NT2/D1 (cell line): Measurements from ENCODE around the gene CNKSR3.

Experiments used
- DNase-seq: peaks from one replicate; pipeline ENCODE4 v3.0.0-alpha.2; 2011; ENCODE audit warnings: low read depth, low spot score
- H3K27me3 ChIP-seq: 2 replicates; pipeline ENCODE4 v1.6.0; 2011; ENCODE audit warnings: mild to moderate bottlenecking; ENCODE audit not compliant: insufficient read length, insufficient read depth
- H3K36me3 ChIP-seq: 2 replicates; pipeline ENCODE4 v1.6.1; 2011; ENCODE audit warnings: mild to moderate bottlenecking, low read length, mixed read lengths; ENCODE audit not compliant: insufficient read depth, insufficient read length
- H3K4me1 ChIP-seq: 2 replicates; pipeline ENCODE4 v1.5.1; 2011; ENCODE audit not compliant: insufficient read depth, insufficient read length
- H3K4me3 ChIP-seq: 2 replicates; pipeline ENCODE4 v1.5.1; 2011; ENCODE audit warnings: low read depth; ENCODE audit not compliant: insufficient read length
- H3K9ac ChIP-seq: 2 replicates; pipeline ENCODE4 v1.6.0; 2011; ENCODE audit warnings: low read depth; ENCODE audit not compliant: insufficient read length
- H3K9me3 ChIP-seq: 2 replicates; pipeline ENCODE4 v1.5.1; 2011; ENCODE audit warnings: mild to moderate bottlenecking, low read length; ENCODE audit not compliant: insufficient read depth
- SUZ12 ChIP-seq: IDR thresholded peaks from 2 replicates; pipeline ENCODE4 v1.6.1; 2011; ENCODE audit not compliant: insufficient read length, insufficient read depth; ENCODE audit errors: extremely low read depth
- YY1 ChIP-seq: IDR thresholded peaks from 2 replicates; pipeline ENCODE4 v1.6.1; 2011; ENCODE audit not compliant: insufficient read length, insufficient read depth
- ZNF274 ChIP-seq: IDR thresholded peaks from 2 replicates; pipeline ENCODE4 v1.6.1; 2011; ENCODE audit warnings: mild to moderate bottlenecking, low read depth, low read length

Gene CNKSR3

DNA sequence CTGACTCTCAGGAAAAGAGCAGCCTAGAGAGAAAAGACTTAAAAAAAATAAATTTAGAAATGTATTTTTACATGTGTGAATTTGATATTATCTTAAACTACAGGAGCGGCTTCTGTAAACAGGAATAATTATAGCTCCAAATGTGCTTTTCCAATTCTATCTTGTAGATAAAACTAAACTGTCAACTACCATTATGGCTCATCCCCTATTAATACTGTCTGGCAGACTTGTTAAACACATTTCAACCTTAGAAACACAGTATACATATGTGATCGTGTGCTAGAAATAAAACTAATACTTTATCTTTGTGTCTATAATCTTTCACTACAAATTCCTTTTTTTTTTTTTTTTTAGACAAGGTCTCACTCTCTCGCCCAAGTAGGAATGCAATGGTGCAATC lies 75.8 kb downstream of the CNKSR3 start:
- TF ChIP-seq YY1 = no peak
- TF ChIP-seq SUZ12 = no peak
- no peak for TF ChIP-seq ZNF274
- H3K36me3 ChIP-seq = peaks cover 6% of the 10 kb centered on the region

DNA sequence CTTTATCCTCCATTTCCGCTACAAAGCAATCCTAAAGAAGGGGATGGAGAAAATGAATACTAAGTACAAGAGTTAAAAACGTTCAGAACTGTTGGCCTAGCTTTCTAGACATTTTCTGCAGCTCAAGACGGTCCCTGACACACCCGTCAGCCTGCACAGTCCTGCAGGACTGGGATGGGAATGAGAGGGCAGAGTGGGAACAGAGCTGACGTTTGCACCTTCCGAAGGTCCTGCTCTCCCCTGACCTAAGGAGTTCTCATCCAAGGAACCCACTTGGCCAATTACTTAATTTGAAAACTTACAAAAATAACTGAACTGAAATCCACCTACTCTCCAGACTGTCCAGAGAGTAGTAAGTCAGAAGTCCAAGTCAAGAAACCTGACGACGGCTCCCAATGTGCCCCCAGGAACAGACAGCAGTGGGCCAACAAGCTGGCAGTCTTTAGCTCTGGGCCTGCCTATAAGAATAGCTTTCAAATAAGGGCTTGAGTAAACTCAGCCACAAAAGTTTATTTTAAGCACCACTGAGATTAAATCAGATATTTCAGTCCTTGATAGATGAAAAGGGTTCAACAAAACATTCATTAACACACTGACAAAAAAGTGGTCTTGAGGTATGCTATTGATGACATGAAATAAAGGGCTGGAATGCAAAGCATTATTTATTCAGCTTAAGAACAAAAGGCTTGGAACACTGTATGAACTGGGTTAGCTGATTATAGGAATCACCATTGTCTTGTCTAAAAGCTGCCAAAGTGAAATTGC lies 76.8 kb downstream of the CNKSR3 start:
- Histone ChIP-seq H3K4me3 (no peak overlapping the region), H3K36me3 (peaks cover 6% of the 10 kb centered on the region), H3K9me3 (no peaks in the 10 kb centered on the region; the same call in 1 of the 2 replicates), H3K4me1 (no peaks in the 10 kb centered on the region), H3K27me3 (no peaks in the 10 kb centered on the region), H3K9ac (no peak overlapping the region)
- no peak for DNase-seq
- TF ChIP-seq YY1 (no peak), ZNF274 (no peak), SUZ12 (no peak)

More for the DNA sequence above, 75.8 kb downstream of the CNKSR3 start:
- no peak for DNase-seq
- Histone ChIP-seq H3K4me1 (no peaks in the 10 kb centered on the region), H3K27me3 (no peaks in the 10 kb centered on the region), H3K9ac (no peak overlapping the region), H3K4me3 (no peak overlapping the region), H3K9me3 (no peaks in the 10 kb centered on the region; the same call in 1 of the 2 replicates)

DNA sequence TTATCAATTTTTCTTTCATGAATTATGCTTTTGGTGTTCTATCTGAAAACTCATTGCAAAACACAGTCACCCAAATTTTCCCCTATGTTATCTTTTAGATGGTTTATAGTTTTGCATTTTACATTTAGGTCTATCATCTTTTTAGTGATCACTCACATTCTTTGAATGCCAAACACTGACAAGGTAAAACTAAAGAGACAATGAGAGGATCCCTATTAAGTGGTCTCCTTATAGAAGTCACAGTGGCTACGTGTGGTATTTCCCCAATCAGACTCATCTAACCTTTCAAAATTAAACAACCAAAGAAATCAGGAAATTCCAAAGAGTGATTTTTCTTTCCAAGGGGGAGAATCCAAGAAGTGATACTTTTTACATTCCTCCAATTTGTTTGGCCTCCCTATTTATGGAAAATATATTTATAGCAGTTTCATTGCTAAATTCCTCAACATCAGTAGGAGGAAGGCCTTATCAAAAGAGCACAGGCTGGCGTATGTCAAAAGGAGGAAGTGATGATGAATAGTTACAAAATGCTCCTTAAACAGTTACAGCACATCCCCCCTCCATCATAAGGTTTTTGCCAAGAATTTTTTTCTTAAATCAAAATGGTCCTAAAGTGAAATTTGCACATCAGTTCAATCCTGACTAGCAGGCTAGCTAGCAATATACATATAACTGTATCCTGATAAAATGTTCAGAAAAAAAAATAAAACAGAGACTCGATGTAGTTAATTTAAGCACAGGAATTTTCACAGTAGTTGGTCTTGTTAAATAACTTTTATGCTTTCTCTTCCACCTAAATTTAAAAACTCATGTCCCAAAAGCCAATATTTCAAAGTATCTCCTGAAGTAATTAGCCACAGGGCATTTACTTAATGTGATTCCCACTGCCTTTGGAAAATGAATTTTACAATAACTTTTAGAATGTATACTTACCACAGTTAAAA lies 77.7 kb downstream of the CNKSR3 start:
- H3K36me3 ChIP-seq = peaks cover 6% of the 10 kb centered on the region
- no peak for DNase-seq
- H3K9ac ChIP-seq = no peak overlapping the region

DNA sequence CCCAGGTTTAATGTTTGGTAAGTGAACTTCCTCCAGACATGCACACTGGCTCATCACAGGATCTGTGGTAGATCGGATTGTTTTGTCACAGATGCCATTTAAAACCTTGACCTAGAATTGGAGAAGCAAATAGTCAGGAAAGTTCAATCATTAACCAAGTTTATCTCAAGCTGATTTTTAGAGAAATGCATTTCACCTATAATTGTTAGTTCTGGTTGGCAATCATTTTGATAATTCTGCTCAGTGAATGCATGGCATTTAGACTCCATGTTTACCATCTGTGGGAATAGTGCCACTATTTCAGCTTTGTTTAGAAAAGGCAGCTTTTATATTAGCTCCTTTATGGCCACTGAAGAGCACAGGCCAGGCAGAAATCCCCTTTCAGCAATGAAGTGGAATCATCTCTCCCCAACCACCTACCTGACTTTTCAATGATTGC lies 80.0 kb downstream of the CNKSR3 start:
- Histone ChIP-seq H3K9me3 (no peaks in the 10 kb centered on the region; the same call in 1 of the 2 replicates), H3K9ac (no peak overlapping the region), H3K4me3 (no peak overlapping the region), H3K27me3 (no peaks in the 10 kb centered on the region), H3K36me3 (peaks cover 9% of the 10 kb centered on the region), H3K4me1 (no peaks in the 10 kb centered on the region)
- no peak for DNase-seq
- TF ChIP-seq ZNF274 = no peak
- TF ChIP-seq SUZ12 = no peak

More for the DNA sequence above, 77.7 kb downstream of the CNKSR3 start:
- no peaks in the 10 kb centered on the region; the same call in 1 of the 2 replicates for H3K9me3 ChIP-seq
- no peaks in the 10 kb centered on the region for H3K27me3 ChIP-seq
- TF ChIP-seq YY1 = no peak
- no peak for TF ChIP-seq SUZ12
- no peak for TF ChIP-seq ZNF274
- no peaks in the 10 kb centered on the region for H3K4me1 ChIP-seq
- no peak overlapping the region for H3K4me3 ChIP-seq

DNA sequence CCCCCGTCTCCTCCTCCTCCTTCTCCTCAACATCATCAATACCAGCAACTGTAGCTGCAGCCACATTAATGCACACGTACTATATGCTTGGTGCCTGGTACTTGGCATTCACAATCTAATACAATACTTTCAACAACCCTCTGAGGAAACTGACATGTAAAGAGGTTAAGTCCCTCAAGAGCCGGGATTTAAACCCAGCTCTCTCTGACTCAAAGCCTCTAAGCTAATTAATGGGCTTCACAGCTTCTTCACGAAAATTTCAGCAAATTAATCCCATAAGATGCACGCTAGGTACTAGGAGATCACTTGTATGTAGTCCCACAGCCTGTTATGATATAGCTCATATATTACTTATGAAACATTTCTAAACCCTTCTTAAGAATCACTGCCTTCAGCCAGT lies 80.8 kb downstream of the CNKSR3 start:
- Histone ChIP-seq H3K4me3 (no peak overlapping the region), H3K36me3 (peaks cover 9% of the 10 kb centered on the region), H3K9ac (no peak overlapping the region), H3K4me1 (no peaks in the 10 kb centered on the region), H3K9me3 (no peaks in the 10 kb centered on the region; the same call in 1 of the 2 replicates), H3K27me3 (no peaks in the 10 kb centered on the region)
- TF ChIP-seq ZNF274 (no peak), SUZ12 (no peak), YY1 (no peak)
- no peak for DNase-seq

DNA sequence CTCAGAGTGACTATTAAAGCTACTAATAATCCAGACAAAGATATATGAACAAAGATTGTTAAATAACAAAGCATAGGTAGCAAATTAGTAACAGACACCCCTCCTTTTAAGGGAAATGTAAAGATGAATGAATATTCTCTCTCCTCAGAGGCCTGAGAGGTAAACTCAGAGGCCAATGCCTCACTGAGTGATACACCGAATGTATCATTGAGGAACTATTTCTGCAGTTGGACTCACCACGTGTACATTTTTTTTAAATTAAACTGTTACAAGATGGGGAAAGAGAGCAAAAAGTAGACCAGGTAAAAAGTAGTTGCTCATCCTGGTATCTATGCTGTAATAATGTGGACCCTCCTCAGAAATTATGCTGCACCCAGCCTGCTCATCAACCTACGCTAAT lies 81.6 kb downstream of the CNKSR3 start:
- no peak for DNase-seq
- H3K36me3 ChIP-seq = peaks cover 9% of the 10 kb centered on the region
- no peaks in the 10 kb centered on the region for H3K4me1 ChIP-seq
- H3K9ac ChIP-seq = no peak overlapping the region
- no peak overlapping the region for H3K4me3 ChIP-seq
- H3K9me3 ChIP-seq = no peaks in the 10 kb centered on the region; the same call in 1 of the 2 replicates
- H3K27me3 ChIP-seq = no peaks in the 10 kb centered on the region
- TF ChIP-seq ZNF274 (no peak), YY1 (no peak), SUZ12 (no peak)

DNA sequence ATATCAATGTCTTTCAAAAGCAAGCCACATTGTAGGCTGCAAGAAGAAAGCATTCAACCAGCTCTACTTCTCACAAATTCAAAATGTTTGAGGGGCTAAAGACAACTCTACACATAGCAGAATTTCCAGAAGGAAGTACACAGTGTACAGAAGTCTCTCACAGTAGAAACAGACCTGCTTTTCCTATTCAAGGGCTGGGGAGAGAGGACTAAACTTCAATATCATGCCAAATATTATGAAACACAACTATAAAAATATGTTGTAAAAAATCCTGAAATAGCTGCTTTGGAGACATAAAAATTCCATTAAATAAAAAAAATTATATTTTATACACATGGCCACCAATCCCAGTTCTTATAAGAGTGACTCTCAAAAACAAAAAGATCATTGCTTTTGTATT lies 83.0 kb downstream of the CNKSR3 start:
- Histone ChIP-seq H3K36me3 (peaks cover 9% of the 10 kb centered on the region), H3K4me3 (no peak overlapping the region), H3K4me1 (no peaks in the 10 kb centered on the region), H3K9me3 (no peaks in the 10 kb centered on the region; the same call in 1 of the 2 replicates), H3K9ac (no peak overlapping the region), H3K27me3 (no peaks in the 10 kb centered on the region)
- TF ChIP-seq SUZ12 (no peak), ZNF274 (no peak), YY1 (no peak)
- no peak for DNase-seq
